B cell (primary cell): ENCODE data around the gene WNK2.

ENCODE experiments used
- CTCF ChIP-seq: fragments of 200-600 bp; IDR thresholded peaks from one replicate; pipeline ENCODE4 v1.8.0; 2022; ENCODE audit warnings: antibody characterized with exemption, mild to moderate bottlenecking
- EZH2 ChIP-seq: IDR thresholded peaks from 2 replicates; pipeline ENCODE4 v1.6.1; 2012; ENCODE audit warnings: borderline replicate concordance, low read depth, mild to moderate bottlenecking, moderate library complexity, low read length; ENCODE audit not compliant: insufficient read depth, poor library complexity, severe bottlenecking

GRCh38 chr9:93149361-93149760 is 34.6 kb upstream of the WNK2 start:
- TF ChIP-seq CTCF, result no peak
- TF ChIP-seq EZH2, result no peak
